ENCODE measurements around the gene USP30. TPM values are rescaled to one million over a fixed set of nuclear protein-coding genes. Genes with fewer than 3 reads are reported as not detected.

The USP30 gene
- total RNA-seq, 4 donors from 2014 or later = 16.3 to 38.1 (median 25.1) TPM

DNA sequence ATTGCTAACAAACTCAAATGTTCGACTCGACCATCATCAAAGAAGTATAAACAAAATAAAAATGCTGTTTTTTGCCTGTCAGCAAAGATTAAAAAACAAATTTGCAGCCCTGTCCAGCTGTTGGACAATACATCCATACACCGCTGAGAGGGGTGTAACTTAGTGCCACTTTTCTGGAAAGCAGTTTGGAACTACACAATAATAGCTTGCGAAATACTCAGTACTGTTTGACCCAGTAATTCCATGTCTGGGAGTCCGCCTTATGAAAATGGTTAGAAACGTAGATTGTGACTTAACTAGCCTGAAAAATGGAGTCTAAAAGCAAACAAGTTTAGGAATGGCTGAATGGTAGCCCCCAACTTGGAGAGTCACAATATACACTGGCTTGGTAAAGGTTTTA lies 6.4 kb downstream of the USP30 start:
- TF ChIP-seq, protein P1, sequence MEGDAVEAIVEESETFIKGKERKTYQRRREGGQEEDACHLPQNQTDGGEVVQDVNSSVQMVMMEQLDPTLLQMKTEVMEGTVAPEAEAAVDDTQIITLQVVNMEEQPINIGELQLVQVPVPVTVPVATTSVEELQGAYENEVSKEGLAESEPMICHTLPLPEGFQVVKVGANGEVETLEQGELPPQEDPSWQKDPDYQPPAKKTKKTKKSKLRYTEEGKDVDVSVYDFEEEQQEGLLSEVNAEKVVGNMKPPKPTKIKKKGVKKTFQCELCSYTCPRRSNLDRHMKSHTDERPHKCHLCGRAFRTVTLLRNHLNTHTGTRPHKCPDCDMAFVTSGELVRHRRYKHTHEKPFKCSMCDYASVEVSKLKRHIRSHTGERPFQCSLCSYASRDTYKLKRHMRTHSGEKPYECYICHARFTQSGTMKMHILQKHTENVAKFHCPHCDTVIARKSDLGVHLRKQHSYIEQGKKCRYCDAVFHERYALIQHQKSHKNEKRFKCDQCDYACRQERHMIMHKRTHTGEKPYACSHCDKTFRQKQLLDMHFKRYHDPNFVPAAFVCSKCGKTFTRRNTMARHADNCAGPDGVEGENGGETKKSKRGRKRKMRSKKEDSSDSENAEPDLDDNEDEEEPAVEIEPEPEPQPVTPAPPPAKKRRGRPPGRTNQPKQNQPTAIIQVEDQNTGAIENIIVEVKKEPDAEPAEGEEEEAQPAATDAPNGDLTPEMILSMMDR (IDR thresholded peaks at IDR 0.05; ENCODE audit: low read depth) = no peak

- TF ChIP-seq, protein P1 (IDR thresholded peaks at IDR 0.05; ENCODE audit: low read depth) = no peak
Measured at GRCh38 chr12:109064143-109064542, 11.8 kb downstream of the USP30 start.

DNA sequence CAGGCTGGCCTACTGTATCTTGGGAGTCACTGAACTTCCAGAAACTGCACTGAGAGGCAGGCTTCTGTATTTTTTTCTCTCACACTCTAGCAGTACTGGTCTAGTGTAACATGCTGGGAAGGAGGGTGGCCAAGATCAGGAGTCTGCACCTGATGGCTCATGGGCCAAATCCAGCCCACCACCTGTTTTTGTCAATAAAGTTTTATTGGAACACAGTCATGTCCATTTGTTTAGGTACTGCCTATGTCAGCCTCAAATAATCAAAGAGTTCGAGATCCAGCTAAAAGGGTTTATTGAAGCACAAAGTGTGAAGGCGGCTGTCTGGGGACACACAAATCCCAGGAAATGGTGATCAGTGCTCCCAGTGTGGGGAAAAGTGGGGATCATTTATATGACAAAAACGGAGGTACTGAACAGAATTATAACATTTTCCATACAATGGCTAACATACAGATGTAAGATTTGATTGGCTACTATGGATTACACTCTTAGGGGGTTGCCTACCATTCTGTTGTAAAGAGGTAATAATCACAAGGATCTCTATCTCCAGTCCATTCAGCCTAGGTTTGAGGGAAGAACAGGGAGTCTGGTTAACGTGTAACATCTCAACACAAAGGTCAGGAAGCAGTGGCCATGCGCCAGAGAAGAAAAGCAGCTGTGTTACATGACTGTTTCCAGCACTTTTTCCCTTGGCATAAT lies 12.9 kb downstream of the USP30 start:
- TF ChIP-seq, protein P1 (IDR thresholded peaks at IDR 0.05; ENCODE audit: low read depth) = no peak

DNA sequence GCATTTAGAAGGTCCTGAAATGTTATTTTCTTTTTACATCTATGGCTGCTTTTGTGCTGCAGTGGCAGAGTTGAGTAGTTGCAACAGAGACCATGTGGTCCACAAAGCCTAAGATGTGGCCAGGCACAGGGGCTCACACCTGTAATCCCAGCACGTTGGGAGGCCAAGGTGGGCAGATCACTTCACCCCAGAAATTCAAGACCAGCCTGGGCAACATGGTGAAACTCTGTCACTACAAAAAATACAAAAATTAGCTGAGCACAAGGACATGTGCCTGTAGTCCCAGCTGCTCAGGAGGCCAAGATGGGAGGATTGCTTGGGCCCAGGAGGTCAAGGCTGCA lies 13.4 kb downstream of the USP30 start:
- TF ChIP-seq, protein P1 (IDR thresholded peaks at IDR 0.05; ENCODE audit: low read depth) = no peak

DNA sequence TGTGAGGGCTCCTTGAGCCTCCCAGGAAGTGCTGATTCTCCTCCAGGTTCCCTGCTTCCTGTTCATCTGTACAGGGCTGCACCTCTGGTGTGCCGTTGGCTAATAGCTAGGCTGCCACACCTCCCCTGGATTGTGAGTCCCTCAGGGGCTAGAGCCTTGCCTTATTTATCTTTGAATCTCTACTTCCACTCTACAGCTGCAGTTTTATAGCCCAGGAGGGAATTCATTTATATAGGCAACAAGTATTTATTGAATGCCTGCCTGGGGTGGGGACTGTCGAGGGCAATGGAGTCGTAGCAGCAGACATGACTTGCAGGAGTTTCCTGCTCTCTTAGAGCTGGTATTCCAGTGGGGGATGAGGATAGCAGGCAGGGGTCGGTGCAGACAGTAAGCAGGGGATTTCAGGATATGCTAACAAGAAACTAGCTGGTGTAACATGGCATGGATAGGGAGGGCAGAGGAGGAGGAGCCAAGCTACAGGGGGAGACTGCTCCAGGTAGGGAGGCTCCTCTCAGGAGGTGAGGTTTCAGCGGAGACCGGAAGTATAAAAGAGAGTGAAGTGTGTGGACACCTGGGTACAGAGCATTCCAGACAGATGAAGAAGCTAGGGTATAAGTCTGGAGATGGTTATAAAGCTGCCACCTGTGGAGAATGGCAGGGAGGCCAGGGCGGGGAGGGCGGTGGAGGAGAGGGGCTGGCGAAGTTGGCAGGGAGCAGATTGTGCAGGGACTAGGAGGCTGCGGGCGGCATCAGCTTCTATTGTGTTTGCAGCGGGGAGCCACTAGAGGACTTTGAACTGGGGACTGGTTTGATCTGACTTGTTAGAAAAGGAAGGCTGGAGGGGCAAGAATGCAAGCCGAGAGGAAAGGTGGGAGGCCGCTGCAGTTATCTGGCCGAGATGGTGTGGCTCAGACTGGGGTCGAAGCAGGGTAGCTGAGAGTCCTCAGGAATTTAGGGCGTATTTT lies 17.2 kb downstream of the USP30 start:
- TF ChIP-seq, protein P1 (IDR thresholded peaks at IDR 0.05; ENCODE audit: low read depth) = no peak

DNA sequence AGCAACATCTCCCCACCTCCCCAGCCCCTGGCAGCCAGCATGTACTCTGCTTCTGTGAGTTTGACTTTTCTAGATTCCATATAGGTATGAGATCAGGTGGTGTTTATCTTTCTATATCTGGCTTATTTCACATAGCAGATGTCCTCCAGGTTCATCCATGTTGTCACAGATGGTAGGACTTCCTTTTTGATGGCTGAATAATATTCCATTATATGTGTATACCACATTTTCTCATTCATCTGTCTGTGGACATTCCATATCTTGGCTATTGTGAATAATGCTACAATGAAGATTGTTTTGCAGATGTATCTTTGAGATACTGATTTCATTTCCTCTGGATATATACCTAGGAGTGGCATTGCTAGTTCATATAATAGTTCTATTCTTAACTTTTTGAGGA lies 22.5 kb downstream of the USP30 start:
- TF ChIP-seq, protein P1 (IDR thresholded peaks at IDR 0.05; ENCODE audit: low read depth) = no peak

DNA sequence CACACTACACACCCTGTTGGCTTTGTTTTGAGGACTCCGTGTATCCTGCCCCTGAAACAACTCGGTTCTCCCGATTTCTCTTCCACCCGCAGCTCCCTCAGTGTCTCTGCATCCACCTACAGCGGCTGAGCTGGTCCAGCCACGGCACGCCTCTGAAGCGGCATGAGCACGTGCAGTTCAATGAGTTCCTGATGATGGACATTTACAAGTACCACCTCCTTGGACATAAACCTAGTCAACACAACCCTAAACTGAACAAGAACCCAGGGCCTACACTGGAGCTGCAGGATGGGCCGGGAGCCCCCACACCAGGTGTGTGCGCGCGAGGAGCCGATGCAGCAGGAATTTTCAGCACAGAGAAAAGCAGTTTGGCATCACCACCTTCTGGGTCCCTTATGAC lies 30.4 kb downstream of the USP30 start:
- TF ChIP-seq, protein P1 (IDR thresholded peaks at IDR 0.05; ENCODE audit: low read depth) = no peak

Measured in subcutaneous adipose tissue (tissue), 4 donors.